NCI-H460 (cell line): Measurements from ENCODE around the gene OR6C1. TPM values are rescaled to one million over a fixed set of nuclear protein-coding genes. Genes with fewer than 3 reads are reported as not detected.
"Not testable (repeated sequence)": the region's sequence is repeated elsewhere in the genome, so short reads cannot be mapped to it uniquely, and the experiment has no call there.

Source experiments
- DNase-seq: peaks from one replicate; pipeline ENCODE4 v3.0.0-alpha.2; 2016; ENCODE audit warnings: low read depth; ENCODE audit errors: extremely low read depth
- polyA plus RNA-seq: library from polyadenylated mRNA; depleted of rRNA; stranded (reverse); fragments of >200 nt; gene quantifications from 2 replicates; pipeline ENCODE4 v1.2.3, GENCODE V29; 2014; cell fraction: nucleus; rRNA removed
- total RNA-seq: library from RNA; depleted of rRNA; stranded (reverse); fragments of >200 nt; shearing (Covaris generic); gene quantifications from 2 replicates; pipeline ENCODE4 v1.2.3, GENCODE V29; 2014; rRNA removed

The OR6C1 gene
- total RNA-seq: not detected in 2 replicates
- not detected in 2 replicates for polyA plus RNA-seq

DNA sequence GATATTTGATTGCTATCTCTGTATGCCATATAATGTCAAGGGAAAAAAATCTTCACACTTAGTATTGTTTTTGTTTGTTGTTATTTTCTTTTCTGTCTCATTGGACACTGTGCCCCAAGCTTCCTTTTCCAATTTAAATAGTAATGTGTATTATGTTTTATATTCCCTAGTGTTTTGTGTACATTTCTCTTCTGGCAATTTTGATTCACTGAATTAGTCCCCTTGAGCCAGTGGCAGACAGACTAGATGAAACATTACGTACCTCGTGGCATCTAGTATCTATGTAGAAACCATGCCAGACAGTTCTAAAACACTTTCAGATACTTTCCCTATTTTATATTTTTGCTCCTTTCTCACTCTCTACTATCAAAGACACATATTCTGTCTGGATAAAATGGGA lies at the start of gene OR6C1:
Gene OR6C1 (plus strand): TSS at position 301 of the 400 bp plus-strand sequence. CDS start 6,257 bp downstream, outside the sequence.
- no peak for DNase-seq

GRCh38 chr12:55280991-55281390 lies 33.2 kb upstream of the OR6C1 start:
- DNase-seq: no peak

- DNase-seq: no peak
Observed at GRCh38 chr12:55289999-55290398, 24.1 kb upstream of the OR6C1 start.

GRCh38 chr12:55296469-55296868 lies 17.7 kb upstream of the OR6C1 start, which contains the start of gene OR6C6:
TSS of gene OR6C6 (minus strand) at chr12:55296569. CDS start at chr12:55295232, 1,337 bp downstream.
- no peak for DNase-seq

DNA sequence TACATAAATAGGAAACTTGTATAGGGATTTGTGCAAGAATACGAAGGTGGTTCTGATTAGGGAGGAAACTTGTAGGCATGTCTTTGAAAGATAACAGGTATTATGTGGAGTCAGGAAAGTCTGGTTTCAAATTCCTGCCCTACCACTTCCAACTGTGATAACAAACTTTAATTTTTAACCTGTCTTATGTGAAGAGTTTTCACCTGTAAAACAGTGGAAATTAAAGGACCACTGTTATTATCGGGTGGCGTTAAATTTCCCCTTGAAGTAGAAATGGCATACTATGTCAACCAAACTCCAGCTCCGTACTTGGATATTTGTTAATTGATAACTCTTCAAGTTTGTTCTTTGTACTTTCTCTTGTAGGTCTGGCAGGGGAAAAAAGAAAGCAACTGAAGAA lies 6.1 kb downstream of the OR6C1 start:
- DNase-seq: no peak

DNA sequence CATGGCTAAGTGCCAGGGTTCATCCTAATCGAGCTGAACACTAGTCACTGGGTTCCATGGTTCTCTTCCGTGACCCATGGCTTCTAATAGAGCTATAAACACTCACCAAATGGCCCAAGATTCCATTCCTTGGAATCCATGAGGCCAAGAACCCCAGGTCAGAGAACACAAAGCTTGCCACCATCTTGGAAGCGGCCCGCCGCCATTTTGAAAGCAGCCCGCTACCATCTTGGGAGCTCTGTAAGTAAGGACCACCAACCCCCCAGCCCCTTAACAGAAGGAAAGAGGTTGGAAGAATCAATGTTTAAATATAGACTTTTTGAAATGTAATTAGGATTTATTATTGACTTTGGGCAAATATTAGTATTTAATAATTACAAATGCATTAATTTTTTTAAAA lies 11.7 kb downstream of the OR6C1 start:
- not testable (repeated sequence) for DNase-seq

DNA sequence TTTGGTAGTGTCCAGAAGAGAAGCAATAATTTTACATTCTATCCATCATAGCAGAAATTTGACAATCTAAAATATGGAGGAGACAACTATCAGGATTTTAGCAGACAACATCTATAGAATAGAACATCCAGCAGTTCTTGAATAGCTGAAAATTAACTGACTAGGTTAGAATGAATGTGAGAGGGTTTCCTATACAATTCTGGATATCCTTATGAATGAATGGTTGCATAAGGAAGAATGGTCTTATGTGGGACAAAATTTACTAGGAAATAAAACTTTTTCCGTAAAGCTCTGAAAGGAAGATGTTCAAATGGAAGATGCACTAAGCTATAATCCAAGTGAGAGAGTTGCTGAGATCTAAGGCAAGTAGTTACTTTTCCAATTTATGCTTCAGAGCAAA lies 16.3 kb downstream of the OR6C1 start, which contains the start of gene OR6C3:
Gene OR6C3 (plus strand): TSS at position 301 of the 400 bp plus-strand sequence. CDS start 955 bp downstream, outside the sequence.
- no peak for DNase-seq

DNA sequence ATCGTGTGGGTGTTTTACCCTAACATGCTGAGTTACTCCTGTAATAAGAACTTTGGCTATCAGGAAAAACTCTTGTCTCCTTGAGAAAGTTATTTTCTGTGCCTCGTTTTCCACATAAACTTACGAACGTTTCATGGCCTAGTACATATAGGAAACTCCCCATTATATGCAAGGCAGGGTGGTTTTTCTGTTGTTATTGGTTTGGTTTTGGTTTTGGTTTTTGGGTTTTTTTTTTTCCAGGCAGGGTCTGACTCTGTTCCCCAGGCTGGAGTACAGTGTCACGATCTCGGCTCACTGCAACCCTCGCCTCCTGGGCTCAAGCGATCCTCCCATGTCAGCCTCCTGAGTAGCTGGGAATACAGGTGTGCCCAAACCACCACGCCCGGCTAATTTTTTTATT lies 21.9 kb downstream of the OR6C1 start:
- DNase-seq: no peak

- DNase-seq: not testable (repeated sequence)
Observed at GRCh38 chr12:55355338-55355737, 41.2 kb downstream of the OR6C1 start.

DNA sequence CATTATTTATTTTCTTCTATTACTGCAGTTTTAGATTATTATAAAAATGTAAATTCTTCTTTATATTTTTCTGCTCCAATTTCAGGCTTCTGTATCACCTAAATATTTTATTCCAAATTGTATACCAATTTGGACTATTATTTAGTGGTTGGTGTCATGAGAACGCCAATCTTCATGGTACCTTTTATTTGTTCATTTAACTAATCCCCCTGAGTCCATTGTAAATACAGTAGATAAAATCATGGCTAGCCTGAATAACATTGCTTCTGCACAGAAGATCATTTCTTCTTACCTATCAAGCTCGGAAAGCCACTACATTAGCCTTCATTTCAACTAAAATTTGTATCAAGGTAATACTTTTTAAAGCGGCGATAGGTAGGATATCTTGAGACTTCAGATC lies 48.5 kb downstream of the OR6C1 start, which contains the start of gene OR6C75:
Gene OR6C75 (plus strand): TSS at position 301 of the 400 bp plus-strand sequence. CDS start 2,136 bp downstream, outside the sequence.
- DNase-seq: no peak

GRCh38 chr12:55365086-55365485 lies 50.9 kb downstream of the OR6C1 start:
- no peak for DNase-seq

Other genes with a start within 250 kb of the OR6C1 start
- not detected in 2 replicates for gene OR9K2, start 187.9 kb upstream of the OR6C1 start, total RNA-seq
- gene OR10A7, start 93.3 kb upstream of the OR6C1 start, total RNA-seq: not detected in 2 replicates
- gene OR6C74, start 69.7 kb upstream of the OR6C1 start, total RNA-seq: not detected in 2 replicates
- gene OR6C6, start 17.8 kb upstream of the OR6C1 start, total RNA-seq: not detected in 2 replicates
- gene OR6C3, start 16.4 kb downstream of the OR6C1 start, total RNA-seq: not detected in 2 replicates
- gene OR6C75, start 48.6 kb downstream of the OR6C1 start, total RNA-seq: not detected in 2 replicates
- gene OR6C65, start 86.2 kb downstream of the OR6C1 start, total RNA-seq: not detected in 2 replicates
- gene OR6C76, start 111.9 kb downstream of the OR6C1 start, total RNA-seq: not detected in 2 replicates
- gene OR6C2, start 129.7 kb downstream of the OR6C1 start, total RNA-seq: not detected in 2 replicates
- gene OR6C70, start 155.8 kb downstream of the OR6C1 start, total RNA-seq: not detected in 2 replicates
- gene OR6C68, start 178.0 kb downstream of the OR6C1 start, total RNA-seq: not detected in 2 replicates
- gene OR6C4, start 235.3 kb downstream of the OR6C1 start, total RNA-seq: not detected in 2 replicates